HG03520 (cell line): ENCODE results near the gene TBXA2R.
"Not testable (repeated sequence)": the region's sequence is repeated elsewhere in the genome, so short reads cannot be mapped to it uniquely, and the experiment has no call there.

Source experiments
- ATAC-seq: cut with Tn5 transposase; IDR thresholded peaks from one replicate; pipeline ENCODE4 v1.9.1; 2021; ENCODE audit warnings: mild to moderate bottlenecking, moderate library complexity; ENCODE audit not compliant: unreplicated experiment

Gene TBXA2R

GRCh38 chr19:3641515-3642269, 35.0 kb upstream of the TBXA2R start:
- ATAC-seq = no peak

GRCh38 chr19:3639479-3639878, 32.8 kb upstream of the TBXA2R start:
- ATAC-seq = no peak

- no peak for ATAC-seq
These were observed 31.8 kb upstream of the TBXA2R start for GRCh38 chr19:3638208-3639193.

GRCh38 chr19:3637621-3638020, 30.9 kb upstream of the TBXA2R start:
- ATAC-seq = no peak

GRCh38 chr19:3636962-3637361, 30.3 kb upstream of the TBXA2R start:
- ATAC-seq = no peak

GRCh38 chr19:3636506-3636905, 29.8 kb upstream of the TBXA2R start:
- no peak for ATAC-seq

- ATAC-seq = no peak
These were observed 27.9 kb upstream of the TBXA2R start for GRCh38 chr19:3634496-3635045.

- no peak for ATAC-seq
These were observed 26.9 kb upstream of the TBXA2R start for GRCh38 chr19:3633559-3633988.

GRCh38 chr19:3632739-3633558, 26.3 kb upstream of the TBXA2R start:
- no peak for ATAC-seq

- no peak for ATAC-seq
These were observed 25.4 kb upstream of the TBXA2R start for GRCh38 chr19:3632098-3632497.

GRCh38 chr19:3631053-3631861, 24.6 kb upstream of the TBXA2R start:
- no peak for ATAC-seq

GRCh38 chr19:3628766-3629165, 22.1 kb upstream of the TBXA2R start:
- not testable (repeated sequence) for ATAC-seq

- ATAC-seq = no peak
These were observed 20.7 kb upstream of the TBXA2R start for GRCh38 chr19:3627351-3627723.

GRCh38 chr19:3626473-3627350, 20.0 kb upstream of the TBXA2R start, which contains the start of gene CACTIN:
Gene CACTIN, minus strand, starts transcription at chr19:3626790. Its CDS starts 28 bp downstream, at chr19:3626762.
- peak; percentile 89 for ATAC-seq

GRCh38 chr19:3625996-3626472, 19.4 kb upstream of the TBXA2R start:
- no peak for ATAC-seq

GRCh38 chr19:3623716-3624115, 17.0 kb upstream of the TBXA2R start:
- no peak for ATAC-seq

GRCh38 chr19:3622224-3622623, 15.5 kb upstream of the TBXA2R start:
- no peak for ATAC-seq

- no peak for ATAC-seq
These were observed 15.0 kb upstream of the TBXA2R start for GRCh38 chr19:3621689-3622088.
